CD8-positive, alpha-beta memory T cell (primary cell): ENCODE results near the gene UGP2. TPM values are rescaled to one million over a fixed set of nuclear protein-coding genes. Genes with fewer than 3 reads are reported as not detected.
"Not testable (repeated sequence)": the region's sequence is repeated elsewhere in the genome, so short reads cannot be mapped to it uniquely, and the experiment has no call there.

ENCODE experiments used
- CTCF ChIA-PET: fragments of 350-600 bp; sonication (Branson Sonifier 250); formaldehyde crosslinking; loops from one replicate; lab custom pipeline; 2021; ENCODE audit warnings: antibody characterized with exemption; lab: Charles Lee
- POLR2A ChIA-PET: fragments of 350-600 bp; sonication (Branson Sonifier 250); formaldehyde crosslinking; loops from one replicate; lab custom pipeline; 2021; ENCODE audit warnings: antibody characterized with exemption; lab: Charles Lee
- DNase-seq, 5 donors: peaks; one replicate each; pipeline versions ENCODE4 v3.0.0 to v3.0.0-alpha.2; 2020 to 2022; ENCODE audit warnings: mixed read lengths in 1 of 5
- H3K27ac ChIP-seq: one replicate; pipeline ENCODE4 v1.7.0; 2013; ENCODE audit warnings: low read depth, mild to moderate bottlenecking, low read length, moderate library complexity
- H3K27me3 ChIP-seq: 2 replicates; pipeline ENCODE4 v1.7.0; 2013; ENCODE audit warnings: low read length, mild to moderate bottlenecking; ENCODE audit not compliant: insufficient read depth, poor library complexity, severe bottlenecking
- H3K36me3 ChIP-seq: 2 replicates; pipeline ENCODE4 v1.7.0; 2013; ENCODE audit warnings: mild to moderate bottlenecking, low read length, moderate library complexity; ENCODE audit not compliant: insufficient read depth
- H3K4me1 ChIP-seq: 2 replicates; pipeline ENCODE4 v1.7.0; 2013; ENCODE audit warnings: mild to moderate bottlenecking, low read length, moderate library complexity; ENCODE audit not compliant: insufficient read depth
- H3K4me3 ChIP-seq: 2 replicates; pipeline ENCODE4 v1.7.0; 2013; ENCODE audit warnings: mild to moderate bottlenecking, low read length
- H3K9me3 ChIP-seq: 2 replicates; pipeline ENCODE4 v1.7.0; 2013; ENCODE audit warnings: mild to moderate bottlenecking, low read length
- H3K27ac Mint-ChIP-seq, 8 donors: one replicate each; pipeline ENCODE4 v1.8.0; 2020 to 2021; ENCODE audit warnings: mixed read lengths in 8 of 8, mild to moderate bottlenecking in 6 of 8, inconsistent platforms in 3 of 8, moderate library complexity in 3 of 8
- H3K27me3 Mint-ChIP-seq, 2 donors: one replicate each; pipeline ENCODE4 v1.8.0; 2020 to 2021; ENCODE audit warnings: mixed read lengths in 2 of 2, mild to moderate bottlenecking in 1 of 2, moderate library complexity in 1 of 2
- H3K36me3 Mint-ChIP-seq, 3 donors: one replicate each; pipeline ENCODE4 v1.8.0; 2020 to 2021; ENCODE audit warnings: mixed read lengths in 3 of 3, inconsistent platforms in 1 of 3, mild to moderate bottlenecking in 1 of 3
- H3K4me1 Mint-ChIP-seq, 3 donors: one replicate each; pipeline ENCODE4 v1.8.0; 2020 to 2021; ENCODE audit warnings: mixed read lengths in 3 of 3, inconsistent platforms in 1 of 3, mild to moderate bottlenecking in 1 of 3
- H3K4me3 Mint-ChIP-seq, 7 donors: one replicate each; pipeline ENCODE4 v1.8.0; 2020 to 2021; ENCODE audit warnings: mixed read lengths in 7 of 7, mild to moderate bottlenecking in 6 of 7, moderate library complexity in 4 of 7, inconsistent platforms in 2 of 7
- H3K9me3 Mint-ChIP-seq, 5 donors: one replicate each; pipeline ENCODE4 v1.8.0; 2020 to 2022; ENCODE audit warnings: mixed read lengths in 5 of 5, mild to moderate bottlenecking in 3 of 5, moderate library complexity in 2 of 5, inconsistent platforms in 1 of 5
- polyA plus RNA-seq: library from polyadenylated mRNA; unstranded; fragments of 300-500 nt; fragmentation: Illumina TruSeq; gene quantifications from one replicate; pipeline ENCODE4 v1.2.3, GENCODE V29; 2021
- total RNA-seq, 2 experiments: library from RNA; stranded (reverse); gene quantifications; one replicate each; pipeline ENCODE4 v1.2.3, GENCODE V29; 2021

Gene UGP2
- total and polyA plus RNA-seq, 3 experiments from 2014 or later: 59.2 to 131 (median 59.8) TPM

DNA sequence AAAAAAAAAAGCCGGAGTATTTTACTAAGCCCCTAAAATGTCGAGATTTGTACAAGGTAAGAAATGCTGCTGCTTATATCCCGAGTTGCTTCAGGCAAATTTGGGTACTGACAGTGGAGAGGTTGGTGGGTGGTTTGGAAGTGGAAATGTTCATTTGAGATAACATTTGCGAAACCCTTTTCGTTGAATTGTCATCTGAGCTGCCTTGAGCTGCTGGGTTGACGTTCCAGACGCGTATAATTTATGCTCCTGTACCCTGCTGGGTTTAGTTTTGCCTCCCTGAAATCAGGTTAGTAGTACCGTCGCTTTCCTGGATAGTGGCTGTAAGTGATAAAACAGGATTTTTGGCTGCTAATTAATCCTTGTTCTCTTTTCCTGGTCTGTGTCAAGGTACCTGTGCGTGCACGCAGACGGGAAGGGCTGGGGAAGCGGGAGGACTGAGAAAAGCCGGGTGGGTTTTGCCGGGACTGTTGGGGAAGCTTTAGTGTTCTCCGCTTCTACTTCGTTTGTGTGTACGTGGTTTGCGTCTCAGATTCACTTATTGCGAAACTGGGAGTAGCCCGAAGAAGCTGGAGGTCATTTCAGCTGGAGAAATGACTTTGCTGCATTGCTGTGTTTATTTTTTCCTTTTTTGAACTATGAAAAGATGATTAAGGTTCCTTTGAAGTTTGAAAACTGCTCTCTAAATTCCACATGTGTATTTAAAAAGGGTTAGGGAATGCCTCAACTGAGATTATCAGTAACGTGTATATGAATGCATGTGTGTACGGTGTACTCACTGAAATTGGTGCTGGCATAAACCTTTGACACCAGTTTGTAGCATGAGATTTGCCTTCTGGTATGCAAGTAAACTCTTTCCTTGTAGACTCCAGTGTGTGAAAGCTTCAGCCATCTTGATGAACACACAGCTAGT, 709 bp downstream of the UGP2 start:
- Mint-ChIP-seq H3K9me3 (no peaks in the 10 kb centered on the region), H3K27me3 (no peaks in the 10 kb centered on the region), H3K27ac (peak overlapping the region; percentile 77 to 99 (median 96)), H3K4me3 (peak overlapping the region; percentile 95 to 100 (median 98)), H3K36me3 (peaks cover 0 to 17% (median 3%) of the 10 kb centered on the region in 3 donors), H3K4me1 (peaks cover 56 to 73% (median 67%) of the 10 kb centered on the region in 3 donors)
- peak in 1 of 5 donors; percentile 37 for DNase-seq
- ChIA-PET POLR2A (interaction anchor here (0.7 to 2.6 kb wide), 8 partner anchors 14 to 1385 kb away, joined by 3 to 19 read pairs (median 6); partner anchors contain the start of genes ACTR2, MDH1, RAB1A and WDPCP), CTCF (interaction anchor here (1.1 to 1.6 kb wide), 4 partner anchors 11 to 23 kb away, joined by 3 to 4 read pairs (median 4); no protein-coding TSS in a partner anchor)
- peak overlapping the region; percentile 85 for H3K27ac ChIP-seq
- no peaks in the 10 kb centered on the region for H3K36me3 ChIP-seq
- no peaks in the 10 kb centered on the region for H3K9me3 ChIP-seq
- H3K4me3 ChIP-seq: peak overlapping the region; percentile 97
- peaks cover 36% of the 10 kb centered on the region for H3K4me1 ChIP-seq
- no peaks in the 10 kb centered on the region for H3K27me3 ChIP-seq

DNA sequence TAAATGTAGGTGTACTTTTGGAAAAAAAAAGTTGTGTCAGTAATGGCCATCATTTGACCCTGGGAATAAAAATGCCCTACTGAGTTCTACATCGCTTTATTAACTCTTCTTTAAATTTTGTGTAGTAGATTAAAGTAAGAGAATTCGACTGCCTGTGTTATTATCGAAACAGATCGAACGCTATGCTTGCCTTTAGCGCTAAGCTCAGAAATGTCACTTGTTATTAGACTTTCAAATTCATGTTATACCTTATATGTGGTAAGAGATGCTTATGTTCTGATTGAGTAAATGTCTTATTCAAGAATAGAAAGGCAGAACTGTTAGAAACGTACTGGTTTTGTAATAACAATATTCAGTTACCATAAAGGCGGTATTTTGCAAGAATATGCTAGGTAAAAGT, 1.4 kb downstream of the UGP2 start:
- Mint-ChIP-seq H3K27me3 (no peaks in the 10 kb centered on the region), H3K4me3 (peak overlapping the region; percentile 95 to 100 (median 98)), H3K36me3 (peaks cover 0 to 19% (median 7%) of the 10 kb centered on the region in 3 donors), H3K9me3 (no peaks in the 10 kb centered on the region), H3K27ac (peak overlapping the region in 5 of 8 donors; percentile 32 to 97 (median 90)), H3K4me1 (peaks cover 63 to 80% (median 74%) of the 10 kb centered on the region in 3 donors)
- Histone ChIP-seq H3K36me3 (no peaks in the 10 kb centered on the region), H3K4me3 (peak overlapping the region; percentile 97), H3K4me1 (peaks cover 36% of the 10 kb centered on the region), H3K27me3 (no peaks in the 10 kb centered on the region), H3K9me3 (no peaks in the 10 kb centered on the region), H3K27ac (no peak overlapping the region)
- no peak for DNase-seq
- ChIA-PET CTCF (interaction anchor here (1.6 kb wide), 1 partner anchor 10 kb away, joined by 3 read pairs; no protein-coding TSS in a partner anchor), POLR2A (no interaction called here)

DNA sequence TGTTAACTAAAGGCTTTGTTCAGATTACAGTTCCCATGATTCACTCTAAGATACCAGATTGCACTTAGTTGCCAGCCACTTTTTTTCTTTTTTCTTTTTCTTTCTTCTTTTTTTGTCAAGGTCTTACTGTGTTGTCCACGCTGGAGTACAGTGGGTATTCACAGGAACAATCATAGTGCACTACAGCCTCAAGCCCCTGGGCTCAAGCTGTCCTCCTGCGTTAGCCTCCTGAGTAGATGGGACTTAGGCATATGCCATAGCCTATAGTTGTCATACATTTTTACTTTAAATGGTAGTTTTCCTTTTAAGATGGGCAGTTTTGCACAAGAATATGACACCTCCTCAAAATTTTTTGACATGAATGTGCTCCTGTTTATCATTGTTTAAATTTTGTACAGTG, 2.1 kb downstream of the UGP2 start:
- CTCF ChIA-PET: interaction anchor here (1.6 kb wide), 1 partner anchor 9 kb away, joined by 3 read pairs; no protein-coding TSS in a partner anchor
- Mint-ChIP-seq H3K27me3 (no peaks in the 10 kb centered on the region), H3K4me3 (peak overlapping the region in 4 of 7 donors; percentile 17 to 80 (median 40)), H3K4me1 (peaks cover 64 to 87% (median 77%) of the 10 kb centered on the region in 3 donors), H3K36me3 (peaks cover 0 to 19% (median 7%) of the 10 kb centered on the region in 3 donors), H3K27ac (peak overlapping the region in 3 of 8 donors; percentile 32 to 43 (median 41)), H3K9me3 (no peaks in the 10 kb centered on the region)
- H3K36me3 ChIP-seq: no peaks in the 10 kb centered on the region
- POLR2A ChIA-PET: no interaction called here
- no peak for DNase-seq
- no peaks in the 10 kb centered on the region for H3K27me3 ChIP-seq
- H3K4me3 ChIP-seq: no peak overlapping the region
- H3K9me3 ChIP-seq: no peaks in the 10 kb centered on the region
- peaks cover 40% of the 10 kb centered on the region for H3K4me1 ChIP-seq
- H3K27ac ChIP-seq: no peak overlapping the region

DNA sequence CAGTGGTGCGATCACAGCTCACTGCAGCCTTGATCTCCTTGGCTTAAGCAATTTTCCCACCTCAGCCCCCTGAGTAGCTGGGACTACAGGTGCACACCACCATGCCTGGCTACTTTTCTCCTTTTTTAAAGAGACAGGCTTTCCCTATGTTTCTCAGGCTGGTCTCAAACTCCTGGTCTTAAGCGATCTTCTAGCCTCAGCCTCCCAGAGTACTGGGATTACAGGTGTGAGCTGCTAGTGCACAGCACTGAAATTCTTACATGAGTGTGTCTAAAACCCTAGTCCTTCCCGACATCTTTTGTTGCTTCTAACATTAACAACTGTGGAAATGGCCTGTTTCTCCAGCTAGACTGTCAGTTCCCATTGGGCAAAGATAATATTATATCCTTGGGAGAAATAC, 2.9 kb downstream of the UGP2 start:
- CTCF ChIA-PET: no interaction called here
- H3K4me1 Mint-ChIP-seq: peaks cover 69 to 91% (median 83%) of the 10 kb centered on the region in 3 donors
- Histone ChIP-seq H3K9me3 (no peaks in the 10 kb centered on the region), H3K27ac (no peak overlapping the region), H3K4me1 (peaks cover 47% of the 10 kb centered on the region), H3K4me3 (no peak overlapping the region), H3K27me3 (no peaks in the 10 kb centered on the region), H3K36me3 (no peaks in the 10 kb centered on the region)
- peak overlapping the region in 3 of 7 donors; percentile 12 to 80 (median 23) for H3K4me3 Mint-ChIP-seq
- DNase-seq: no peak
- H3K27ac Mint-ChIP-seq: peak overlapping the region in 5 of 8 donors; percentile 3 to 66 (median 32)
- H3K27me3 Mint-ChIP-seq: no peaks in the 10 kb centered on the region
- H3K36me3 Mint-ChIP-seq: peaks cover 0 to 19% (median 7%) of the 10 kb centered on the region in 3 donors
- POLR2A ChIA-PET: interaction anchor here (0.6 kb wide), 1 partner anchor 191 kb away, joined by 3 read pairs; no protein-coding TSS in a partner anchor
- H3K9me3 Mint-ChIP-seq: no peaks in the 10 kb centered on the region

DNA sequence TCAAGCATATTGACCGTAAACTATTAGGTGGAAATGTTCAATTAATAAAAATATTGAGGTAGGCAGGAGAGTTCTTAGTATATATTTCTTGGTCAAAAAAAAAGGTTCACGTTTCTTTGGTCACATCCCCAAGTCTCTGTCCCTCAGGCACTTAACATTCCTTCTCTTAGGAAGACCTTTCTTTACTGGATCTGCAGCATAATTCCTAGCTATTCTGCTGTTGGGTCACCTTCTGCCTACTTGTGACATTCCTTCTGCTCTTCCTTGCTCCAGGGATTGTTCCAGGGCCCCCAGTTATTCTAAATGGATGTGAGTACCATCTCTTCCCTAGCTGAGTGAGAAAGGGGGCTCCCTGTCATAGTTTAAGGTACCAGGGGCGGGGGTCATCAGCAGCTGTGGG, 4.2 kb downstream of the UGP2 start:
- DNase-seq: no peak
- Mint-ChIP-seq H3K27me3 (no peaks in the 10 kb centered on the region), H3K9me3 (no peaks in the 10 kb centered on the region), H3K4me3 (peak overlapping the region in 1 of 7 donors; percentile 71), H3K27ac (peak overlapping the region in 6 of 8 donors; percentile 38 to 77 (median 58)), H3K36me3 (peaks cover 0 to 13% (median 7%) of the 10 kb centered on the region in 3 donors), H3K4me1 (peaks cover 70 to 88% (median 82%) of the 10 kb centered on the region in 3 donors)
- H3K27ac ChIP-seq: no peak overlapping the region
- H3K4me3 ChIP-seq: no peak overlapping the region
- no peaks in the 10 kb centered on the region for H3K36me3 ChIP-seq
- H3K9me3 ChIP-seq: no peaks in the 10 kb centered on the region
- ChIA-PET POLR2A (interaction anchor here (0.7 kb wide), 1 partner anchor 309 kb away, joined by 3 read pairs; no protein-coding TSS in a partner anchor), CTCF (interaction anchor here (0.7 to 1.8 kb wide), 3 partner anchors 16 to 1210 kb away, joined by 3 to 4 read pairs (median 3); no protein-coding TSS in a partner anchor)
- H3K27me3 ChIP-seq: no peaks in the 10 kb centered on the region
- peaks cover 50% of the 10 kb centered on the region for H3K4me1 ChIP-seq

DNA sequence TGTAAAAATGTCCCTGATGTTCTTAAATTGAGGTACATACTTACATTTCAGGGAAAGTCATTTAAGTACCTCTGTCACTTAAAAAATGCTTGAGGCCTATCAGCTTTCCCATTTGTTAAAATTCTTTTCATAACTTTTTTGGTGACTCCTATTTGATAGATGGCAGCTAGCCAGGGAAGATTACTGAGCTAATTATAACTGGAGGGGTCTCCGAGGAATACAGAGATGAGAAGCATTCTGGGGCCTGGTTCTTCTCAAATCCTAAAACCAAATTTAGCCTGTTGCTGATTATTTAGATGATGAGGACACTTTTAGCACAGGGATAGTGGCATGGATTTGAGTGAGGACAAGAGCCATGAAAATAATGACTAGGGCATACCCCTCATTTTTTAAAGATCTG, 4.8 kb downstream of the UGP2 start:
- Mint-ChIP-seq H3K4me3 (peak overlapping the region in 2 of 7 donors; percentile 4 to 8), H3K4me1 (peaks cover 76 to 94% (median 89%) of the 10 kb centered on the region in 3 donors), H3K27me3 (no peaks in the 10 kb centered on the region), H3K27ac (peak overlapping the region in 4 of 8 donors; percentile 12 to 77 (median 44)), H3K9me3 (no peaks in the 10 kb centered on the region), H3K36me3 (peaks cover 0 to 12% (median 7%) of the 10 kb centered on the region in 3 donors)
- Histone ChIP-seq H3K9me3 (no peaks in the 10 kb centered on the region), H3K27me3 (no peaks in the 10 kb centered on the region), H3K4me1 (peaks cover 50% of the 10 kb centered on the region), H3K27ac (no peak overlapping the region), H3K36me3 (no peaks in the 10 kb centered on the region), H3K4me3 (no peak overlapping the region)
- CTCF ChIA-PET: interaction anchor here (1.8 kb wide), 1 partner anchor 15 kb away, joined by 4 read pairs; no protein-coding TSS in a partner anchor
- POLR2A ChIA-PET: no interaction called here
- no peak for DNase-seq

DNA sequence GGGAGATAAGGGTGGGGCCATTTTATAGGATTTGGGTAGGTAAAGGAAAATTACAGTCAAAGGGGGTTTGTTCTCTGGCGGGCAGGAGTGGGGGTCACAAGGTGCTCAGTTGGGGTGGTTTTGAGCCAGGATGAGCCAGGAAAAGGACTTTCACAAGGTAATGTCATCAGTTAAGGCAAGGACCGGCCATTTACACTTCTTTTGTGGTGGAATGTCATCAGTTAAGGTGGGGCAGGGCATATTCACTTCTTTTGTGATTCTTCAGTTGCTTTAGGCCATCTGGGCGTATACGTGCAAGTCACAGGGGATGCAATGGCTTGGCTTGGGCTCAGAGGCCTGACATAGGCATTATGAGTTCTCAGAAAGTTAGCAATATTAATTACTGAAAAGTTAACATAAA, 5.9 kb downstream of the UGP2 start:
- peaks cover 49% of the 10 kb centered on the region for H3K4me1 ChIP-seq
- H3K9me3 ChIP-seq, H3K36me3 ChIP-seq, DNase-seq, H3K4me3 ChIP-seq, H3K36me3 Mint-ChIP-seq, H3K27me3 Mint-ChIP-seq, H3K27ac ChIP-seq, CTCF ChIA-PET, POLR2A ChIA-PET, H3K9me3 Mint-ChIP-seq, H3K27me3 ChIP-seq: not testable (repeated sequence)
- H3K4me3 Mint-ChIP-seq: peak overlapping the region in 1 of 7 donors; percentile 19
- peaks cover 78 to 96% (median 90%) of the 10 kb centered on the region in 3 donors for H3K4me1 Mint-ChIP-seq
- peak overlapping the region in 2 of 8 donors; percentile 9 to 66 for H3K27ac Mint-ChIP-seq
